Measurements from ENCODE around the gene RIPK3. TPM values are rescaled to one million over a fixed set of nuclear protein-coding genes. Genes with fewer than 3 reads are reported as not detected.

Gene RIPK3
- total RNA-seq, 1 donor from 2014 or later, result 38.9 TPM

- ATAC-seq (ENCODE audit: low read depth) (no peak), DNase-seq (no peak)
- intact Hi-C loops (cut with micrococcal nuclease), result no loop called here
- H3K9me3 Mint-ChIP-seq, result no peaks in the 10 kb centered on the region
- H3K36me3 Mint-ChIP-seq (ENCODE audit: low read depth), result no peaks in the 10 kb centered on the region
- no peak overlapping the region for H3K4me3 Mint-ChIP-seq
- CTCF ChIA-PET, result interaction anchor here (0.7 to 13.6 kb wide), 4 partner anchors 17 to 107 kb away, joined by 3 to 353 read pairs (median 3); partner anchors contain the start of genes CBLN3 and KHNYN
- peaks cover 1% of the 10 kb centered on the region for H3K27me3 Mint-ChIP-seq
- POLR2A ChIA-PET, result interaction anchor here (0.6 to 4.6 kb wide), 3 partner anchors 9 to 221 kb away, joined by 3 to 16 read pairs (median 6); no protein-coding TSS in a partner anchor
- no peak for TF ChIP-seq CTCF (IDR thresholded peaks at IDR 0.05)
- no peak overlapping the region for H3K27ac Mint-ChIP-seq
- H3K4me1 Mint-ChIP-seq, result peaks cover 18% of the 10 kb centered on the region
Observed at GRCh38 chr14:24327303-24327702, 12.5 kb downstream of the RIPK3 start.

GRCh38 chr14:24325963-24326362 lies 13.8 kb downstream of the RIPK3 start:
- DNase-seq (no peak), ATAC-seq (ENCODE audit: low read depth) (no peak)
- CTCF ChIA-PET, result interaction anchor here (13.6 kb wide), 1 partner anchor 108 kb away, joined by 353 read pairs; the partner anchor contains the start of genes CBLN3 and KHNYN
- intact Hi-C loops (cut with micrococcal nuclease), result no loop called here
- TF ChIP-seq CTCF (IDR thresholded peaks at IDR 0.05), result no peak
- POLR2A ChIA-PET, result no interaction called here
- H3K27ac Mint-ChIP-seq, result no peak overlapping the region
- no peak overlapping the region for H3K4me3 Mint-ChIP-seq
- peaks cover 11% of the 10 kb centered on the region for H3K4me1 Mint-ChIP-seq
- H3K9me3 Mint-ChIP-seq, result no peaks in the 10 kb centered on the region
- H3K27me3 Mint-ChIP-seq, result no peaks in the 10 kb centered on the region
- H3K36me3 Mint-ChIP-seq (ENCODE audit: low read depth), result no peaks in the 10 kb centered on the region

GRCh38 chr14:24325041-24325530 lies 14.7 kb downstream of the RIPK3 start:
- no peak overlapping the region for H3K4me3 Mint-ChIP-seq
- POLR2A ChIA-PET, result no interaction called here
- ATAC-seq (ENCODE audit: low read depth) (no peak), DNase-seq (no peak)
- intact Hi-C loops (cut with micrococcal nuclease), result no loop called here
- no peak for TF ChIP-seq CTCF (IDR thresholded peaks at IDR 0.05)
- no peak overlapping the region for H3K27ac Mint-ChIP-seq
- H3K36me3 Mint-ChIP-seq (ENCODE audit: low read depth), result no peaks in the 10 kb centered on the region
- no peaks in the 10 kb centered on the region for H3K27me3 Mint-ChIP-seq
- CTCF ChIA-PET, result interaction anchor here (4.2 to 13.6 kb wide), 2 partner anchors 17 to 109 kb away, joined by 19 to 353 read pairs; partner anchors contain the start of genes CBLN3, CIDEB and KHNYN
- no peaks in the 10 kb centered on the region for H3K9me3 Mint-ChIP-seq
- H3K4me1 Mint-ChIP-seq, result peaks cover 11% of the 10 kb centered on the region

GRCh38 chr14:24324024-24324423 lies 15.8 kb downstream of the RIPK3 start:
- no peaks in the 10 kb centered on the region for H3K9me3 Mint-ChIP-seq
- H3K27ac Mint-ChIP-seq, result no peak overlapping the region
- H3K36me3 Mint-ChIP-seq (ENCODE audit: low read depth), result no peaks in the 10 kb centered on the region
- DNase-seq, result no peak
- ATAC-seq (ENCODE audit: low read depth), result no peak
- no peak for TF ChIP-seq CTCF (IDR thresholded peaks at IDR 0.05)
- H3K4me3 Mint-ChIP-seq, result no peak overlapping the region
- H3K27me3 Mint-ChIP-seq, result peaks cover 6% of the 10 kb centered on the region
- H3K4me1 Mint-ChIP-seq, result peaks cover 11% of the 10 kb centered on the region
- ChIA-PET CTCF (interaction anchor here (4.2 kb wide), 1 partner anchor 16 kb away, joined by 19 read pairs; the partner anchor contains the start of gene CIDEB), POLR2A (interaction anchor here (0.8 kb wide), 1 partner anchor 9 kb away, joined by 3 read pairs; no protein-coding TSS in a partner anchor)
- intact Hi-C loops (cut with micrococcal nuclease), result no loop called here

- DNase-seq (no peak), ATAC-seq (ENCODE audit: low read depth) (no peak)
- ChIA-PET CTCF (interaction anchor here (1.5 to 4.2 kb wide), 2 partner anchors 15 to 27 kb away, joined by 3 to 19 read pairs; partner anchors contain the start of gene CIDEB), POLR2A (interaction anchor here (0.6 kb wide), 1 partner anchor 119 kb away, joined by 5 read pairs; no protein-coding TSS in a partner anchor)
- Mint-ChIP-seq H3K27ac (no peak overlapping the region), H3K36me3 (ENCODE audit: low read depth) (no peaks in the 10 kb centered on the region), H3K27me3 (peaks cover 6% of the 10 kb centered on the region), H3K4me3 (no peak overlapping the region), H3K9me3 (no peaks in the 10 kb centered on the region), H3K4me1 (peaks cover 11% of the 10 kb centered on the region)
- intact Hi-C loops (cut with micrococcal nuclease), result no loop called here
- no peak for TF ChIP-seq CTCF (IDR thresholded peaks at IDR 0.05)
Observed at GRCh38 chr14:24323341-24323740, 16.4 kb downstream of the RIPK3 start.

Measured in activated B cell treated with CpG ODN at 0.5 μM for 24 hours (primary cell).